IMR-90 (cell line): ENCODE measurements around the gene TAF11L3. TPM values are rescaled to one million over a fixed set of nuclear protein-coding genes. Genes with fewer than 3 reads are reported as not detected.

Experiments
- ATAC-seq: fragments of 200-7000 bp; cut with Tn5 transposase; 2 replicates; pipeline ENCODE4 v1.9.1; 2020; ENCODE audit warnings: low read depth, mild to moderate bottlenecking, moderate library complexity
- BruUV-seq: library from RNA; stranded (reverse); fragments of 400-500 nt; replicated peaks from 2 replicates; lab custom pipeline; 2021; lab: Mats Ljungman, UMichigan
- CTCF ChIA-PET: fragments of 300-600 bp; formaldehyde crosslinking; extraction: SDS; loops from one replicate; lab custom pipeline; 2021; ENCODE audit warnings: antibody characterized with exemption; lab: Yijun Ruan, JAX
- POLR2A ChIA-PET: fragments of 300-600 bp; sonication (Branson Sonifier 250); formaldehyde crosslinking; loops from one replicate; lab custom pipeline; 2022; ENCODE audit warnings: antibody characterized with exemption; ENCODE audit not compliant: unreplicated experiment; lab: Charles Lee
- DNase-seq: peaks from one replicate; pipeline ENCODE4 v3.0.0; 2013
- H2AFZ ChIP-seq: replicated peaks from 2 replicates; pipeline ENCODE3; 2013; ENCODE audit warnings: low read length, mild to moderate bottlenecking; ENCODE audit not compliant: poor library complexity
- H2AK5ac ChIP-seq: 2 replicates; pipeline ENCODE4 v1.6.1; 2013; ENCODE audit warnings: low read depth, low read length, inconsistent platforms
- H2AK9ac ChIP-seq: replicated peaks from 2 replicates; pipeline ENCODE3; 2013; ENCODE audit warnings: mild to moderate bottlenecking, low read depth, low read length, moderate library complexity; ENCODE audit not compliant: poor library complexity
- H2BK120ac ChIP-seq: 2 replicates; pipeline ENCODE4 v1.6.1; 2013; ENCODE audit warnings: low read depth, low read length, inconsistent platforms
- H2BK15ac ChIP-seq: 3 replicates; pipeline ENCODE4 v1.6.1; 2013; ENCODE audit warnings: low read depth, low read length, inconsistent platforms
- H2BK20ac ChIP-seq: 2 replicates; pipeline ENCODE4 v1.6.1; 2013; ENCODE audit warnings: low read depth, mild to moderate bottlenecking, inconsistent platforms, low read length, moderate library complexity
- H2BK5ac ChIP-seq: 2 replicates; pipeline ENCODE4 v1.6.1; 2013; ENCODE audit warnings: mild to moderate bottlenecking, low read depth, low read length, inconsistent platforms; ENCODE audit not compliant: poor library complexity, severe bottlenecking
- H3K14ac ChIP-seq: replicated peaks from 2 replicates; pipeline ENCODE4 v1.6.1; 2013; ENCODE audit warnings: low read depth, low read length, inconsistent platforms
- H3K18ac ChIP-seq: 2 replicates; pipeline ENCODE4 v1.6.1; 2013; ENCODE audit warnings: low read depth, low read length, control low read depth
- H3K23ac ChIP-seq: 2 replicates; pipeline ENCODE4 v1.6.1; 2013; ENCODE audit warnings: low read depth, low read length, inconsistent platforms
- H3K27ac ChIP-seq: 2 replicates; pipeline ENCODE4 v1.5.1; 2013; ENCODE audit warnings: mild to moderate bottlenecking, control low read depth, low read length; ENCODE audit not compliant: insufficient read depth
- H3K27me3 ChIP-seq: 2 replicates; pipeline ENCODE4 v1.6.1; 2013; ENCODE audit warnings: low read length; ENCODE audit not compliant: control insufficient read depth, insufficient read depth
- H3K36me3 ChIP-seq: 2 replicates; pipeline ENCODE4 v1.6.1; 2013; ENCODE audit warnings: low read length, mixed read lengths; ENCODE audit not compliant: control insufficient read depth, insufficient read depth
- H3K4ac ChIP-seq: 2 replicates; pipeline ENCODE4 v1.6.1; 2013; ENCODE audit warnings: low read depth, low read length, inconsistent platforms
- H3K4me1 ChIP-seq: 2 replicates; pipeline ENCODE4 v1.6.1; 2013; ENCODE audit warnings: low read length, mixed read lengths; ENCODE audit not compliant: control insufficient read depth, insufficient read depth
- H3K4me2 ChIP-seq: 2 replicates; pipeline ENCODE4 v1.6.1; 2013; ENCODE audit warnings: low read depth, mild to moderate bottlenecking, control low read depth, low read length, moderate library complexity
- H3K4me3 ChIP-seq: 2 replicates; pipeline ENCODE4 v1.5.1; 2013; ENCODE audit warnings: low read depth, mild to moderate bottlenecking, control low read depth, low read length, moderate library complexity; ENCODE audit not compliant: insufficient read depth
- H3K56ac ChIP-seq: 2 replicates; pipeline ENCODE4 v1.6.1; 2013; ENCODE audit warnings: low read length, inconsistent platforms; ENCODE audit not compliant: insufficient read depth; ENCODE audit errors: extremely low read depth
- H3K79me1 ChIP-seq, 2 experiments: 2 replicates each; pipeline ENCODE4 v1.6.1; 2013; ENCODE audit warnings: low read length in 2 of 2, inconsistent platforms in 1 of 2, low read depth in 1 of 2
- H3K9ac ChIP-seq: 2 replicates; pipeline ENCODE4 v1.6.1; 2013; ENCODE audit warnings: low read depth, low read length, control low read depth
- H3K9me1 ChIP-seq: 2 replicates; pipeline ENCODE4 v1.6.1; 2013; ENCODE audit warnings: low read length, inconsistent platforms; ENCODE audit not compliant: insufficient read depth
- H3K9me3 ChIP-seq: 2 replicates; pipeline ENCODE4 v1.6.1; 2013; ENCODE audit warnings: low read length; ENCODE audit not compliant: control insufficient read depth, insufficient read depth
- H4K20me1 ChIP-seq: 2 replicates; pipeline ENCODE4 v1.6.1; 2013; ENCODE audit warnings: low read length, inconsistent platforms; ENCODE audit not compliant: insufficient read depth
- H4K5ac ChIP-seq: 2 replicates; pipeline ENCODE4 v1.6.1; 2013; ENCODE audit warnings: mild to moderate bottlenecking, low read depth, low read length, control low read depth
- H4K8ac ChIP-seq, 2 experiments: 2 replicates each; pipeline ENCODE4 v1.6.1; 2013; ENCODE audit warnings: low read depth in 2 of 2, low read length in 2 of 2, control low read depth in 1 of 2, inconsistent platforms in 1 of 2
- H4K91ac ChIP-seq: 2 replicates; pipeline ENCODE4 v1.6.1; 2013; ENCODE audit warnings: low read depth, low read length, inconsistent platforms; ENCODE audit not compliant: insufficient read depth
- BHLHE40 ChIP-seq: fragments of 150-350 bp; IDR thresholded peaks from 2 replicates; pipeline ENCODE4 v1.6.1; 2016; ENCODE audit warnings: mild to moderate bottlenecking, low read depth, low read length
- CEBPB ChIP-seq: IDR thresholded peaks from 2 replicates; pipeline ENCODE4 v1.6.1; 2012; ENCODE audit warnings: low read depth, low read length, improper control_type of control experiment
- CHD1 ChIP-seq: IDR thresholded peaks from 2 replicates; pipeline ENCODE4 v1.6.1; 2012; ENCODE audit warnings: low read depth, low read length, improper control_type of control experiment
- CTCF ChIP-seq: conservative IDR thresholded peaks from 2 replicates; pipeline ENCODE4 v1.5.1; 2012; ENCODE audit warnings: mild to moderate bottlenecking, low read depth, low read length, improper control_type of control experiment
- FOS ChIP-seq: fragments of 150-350 bp; IDR thresholded peaks from 2 replicates; pipeline ENCODE4 v1.6.1; 2016; ENCODE audit warnings: low read depth, low read length
- MAFK ChIP-seq: IDR thresholded peaks from 2 replicates; pipeline ENCODE4 v1.6.1; 2012; ENCODE audit warnings: low read depth, low read length, improper control_type of control experiment
- MAZ ChIP-seq: IDR thresholded peaks from 2 replicates; pipeline ENCODE4 v1.6.1; 2012; ENCODE audit warnings: low read depth, mild to moderate bottlenecking, low read length, improper control_type of control experiment, moderate library complexity, borderline replicate concordance
- MXI1 ChIP-seq: IDR thresholded peaks from 2 replicates; pipeline ENCODE4 v1.6.1; 2012; ENCODE audit warnings: low read depth, mild to moderate bottlenecking, low read length, moderate library complexity, borderline replicate concordance
- NFE2L2 ChIP-seq: fragments of 150-350 bp; IDR thresholded peaks from 2 replicates; pipeline ENCODE4 v1.6.1; 2016; ENCODE audit warnings: low read depth, mild to moderate bottlenecking, low read length
- POLR2A ChIP-seq: IDR thresholded peaks from 2 replicates; pipeline ENCODE4 v1.6.1; 2012; ENCODE audit warnings: mild to moderate bottlenecking, low read depth, low read length
- RAD21 ChIP-seq: IDR thresholded peaks from 2 replicates; pipeline ENCODE4 v1.6.1; 2012; ENCODE audit warnings: low read length, improper control_type of control experiment
- RCOR1 ChIP-seq: IDR thresholded peaks from 2 replicates; pipeline ENCODE4 v1.6.1; 2012; ENCODE audit warnings: mild to moderate bottlenecking, low read length, improper control_type of control experiment; ENCODE audit not compliant: insufficient replicate concordance
- RFX5 ChIP-seq: IDR thresholded peaks from 2 replicates; pipeline ENCODE4 v1.8.0; 2012; ENCODE audit warnings: low read depth, mild to moderate bottlenecking, low read length, moderate library complexity
- SMC3 ChIP-seq: fragments of 150-350 bp; IDR thresholded peaks from 2 replicates; pipeline ENCODE4 v1.6.1; 2016; ENCODE audit warnings: low read depth, mild to moderate bottlenecking, antibody characterized with exemption, low read length, moderate library complexity
- USF2 ChIP-seq: fragments of 150-350 bp; IDR thresholded peaks from 2 replicates; pipeline ENCODE4 v1.6.1; 2017; ENCODE audit warnings: mild to moderate bottlenecking, antibody characterized with exemption, low read length, low read depth
- WGBS, 2 experiments: methylation state at CpG; one replicate each; pipeline versions ENCODE4 v1.1.5 to v1.1.7; 2013; ENCODE audit warnings: missing lambda C conversion rate in 2 of 2; ENCODE audit not compliant: insufficient read length in 1 of 2; ENCODE audit errors: extremely low coverage in 2 of 2; 5-methylcytosine and 5-hydroxymethylcytosine counted together
- dilution Hi-C: fragments of 300-500 bp; cut with HindIII; formaldehyde crosslinking; loops from one replicate; pipeline ENCODE4 v1.14.3; 2018; ENCODE audit warnings: low sequenced_read_pairs; ENCODE audit not compliant: unreplicated experiment
- in situ Hi-C: fragments of 300-500 bp; cut with MboI; formaldehyde crosslinking; loops from 3 replicates; pipeline ENCODE4 v1.14.3; 2019; ENCODE audit warnings: low sequenced_read_pairs, inconsistent platforms, mixed read lengths
- intact Hi-C: fragments of 100-400 bp; cut with micrococcal nuclease; formaldehyde crosslinking; loops from 2 replicates; pipeline ENCODE4 v1.10.0; 2022
- polyA plus RNA-seq, 3 experiments: library from polyadenylated mRNA; depleted of rRNA; stranded (reverse); fragments of >200 nt; gene quantifications; 2 replicates each; pipeline ENCODE4 v1.2.3, GENCODE V29; 2012; ENCODE audit warnings: low replicate concordance in 1 of 3
- total RNA-seq: library from RNA; depleted of rRNA; stranded (reverse); fragments of >200 nt; gene quantifications from 2 replicates; pipeline ENCODE4 v1.2.3, GENCODE V29; 2012
- TF ChIP-seq, protein P1 (sequence below): fragments of 150-350 bp; IDR thresholded peaks from 2 replicates; pipeline ENCODE4 v1.6.1; 2016; ENCODE audit warnings: low read depth, mild to moderate bottlenecking, low read length, moderate library complexity, borderline replicate concordance

The TAF11L3 gene
- total and polyA plus RNA-seq, 2 of the 4 experiments (the other 2 are of a cell fraction): not detected

GRCh38 chr5:17511775-17512325 is 6.3 kb upstream of the TAF11L3 start:
- Histone ChIP-seq H2AK9ac (no peak overlapping the region), H3K23ac (no peak overlapping the region), H3K36me3 (no peaks in the 10 kb centered on the region), H3K56ac (no peak overlapping the region), H4K8ac (no peak overlapping the region), H3K4me3 (no peak overlapping the region), H3K27me3 (peaks cover 1% of the 10 kb centered on the region; the same call in 1 of the 2 replicates), H4K20me1 (no peaks in the 10 kb centered on the region), H2BK120ac (no peak overlapping the region), H3K4ac (no peak overlapping the region), H2AK5ac (no peak overlapping the region), H2AFZ (no peak overlapping the region), H3K4me1 (no peaks in the 10 kb centered on the region), H2BK5ac (no peak overlapping the region), H3K18ac (no peak overlapping the region), H3K14ac (no peak overlapping the region), H4K5ac (no peak overlapping the region), H4K91ac (no peak overlapping the region), H3K9me1 (no peaks in the 10 kb centered on the region), H3K9me3 (no peaks in the 10 kb centered on the region), H3K4me2 (no peak overlapping the region), H2BK20ac (no peak overlapping the region), H2BK15ac (no peak overlapping the region), H3K9ac (no peak overlapping the region), H3K27ac (no peak overlapping the region), H3K79me1 (no peaks in the 10 kb centered on the region)
- dilution Hi-C loops: no loop called here
- in situ Hi-C loops: no loop called here
- WGBS, 2 experiments: 97% methylated on average over 5 of the region's 17 CpGs; no CpG with 5 or more reads in 1 of the 2 experiments
- no peak for ATAC-seq
- ChIA-PET CTCF (no interaction called here), POLR2A (no interaction called here)
- intact Hi-C loops: no loop called here
- TF ChIP-seq BHLHE40: no peak
- no peak for TF ChIP-seq CEBPB
- no peak for TF ChIP-seq CHD1
- no peak for TF ChIP-seq RFX5
- TF ChIP-seq MXI1: no peak
- no peak for TF ChIP-seq NFE2L2
- TF ChIP-seq FOS: no peak
- TF ChIP-seq, protein P1, sequence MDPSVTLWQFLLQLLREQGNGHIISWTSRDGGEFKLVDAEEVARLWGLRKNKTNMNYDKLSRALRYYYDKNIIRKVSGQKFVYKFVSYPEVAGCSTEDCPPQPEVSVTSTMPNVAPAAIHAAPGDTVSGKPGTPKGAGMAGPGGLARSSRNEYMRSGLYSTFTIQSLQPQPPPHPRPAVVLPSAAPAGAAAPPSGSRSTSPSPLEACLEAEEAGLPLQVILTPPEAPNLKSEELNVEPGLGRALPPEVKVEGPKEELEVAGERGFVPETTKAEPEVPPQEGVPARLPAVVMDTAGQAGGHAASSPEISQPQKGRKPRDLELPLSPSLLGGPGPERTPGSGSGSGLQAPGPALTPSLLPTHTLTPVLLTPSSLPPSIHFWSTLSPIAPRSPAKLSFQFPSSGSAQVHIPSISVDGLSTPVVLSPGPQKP: no peak
- TF ChIP-seq MAZ: no peak
- no peak for TF ChIP-seq RAD21
- TF ChIP-seq RCOR1: no peak
- TF ChIP-seq SMC3: no peak
- TF ChIP-seq MAFK: no peak
- TF ChIP-seq USF2: no peak
- TF ChIP-seq CTCF: no peak
- TF ChIP-seq POLR2A: no peak
- BruUV-seq: no TSS peak
- DNase-seq: no peak
